HG03095 (cell line): ENCODE data around the gene PEX12.
"Not testable (repeated sequence)": the region's sequence is repeated elsewhere in the genome, so short reads cannot be mapped to it uniquely, and the experiment has no call there.

Experiments
- ATAC-seq: cut with Tn5 transposase; IDR thresholded peaks from one replicate; pipeline ENCODE4 v1.9.1; 2021; ENCODE audit warnings: moderate library complexity; ENCODE audit not compliant: unreplicated experiment

Gene PEX12

GRCh38 chr17:35578197-35578928 lies at the start of gene PEX12:
PEX12 (minus strand) TSS chr17:35578571; CDS start chr17:35578021, 550 bp downstream.
- ATAC-seq: peak; percentile 83

- no peak for ATAC-seq
Observed at GRCh38 chr17:35627417-35627816, 49.0 kb upstream of the PEX12 start.

GRCh38 chr17:35621768-35622167 lies 43.4 kb upstream of the PEX12 start:
- no peak for ATAC-seq

- no peak for ATAC-seq
Observed at GRCh38 chr17:35618628-35619027, 40.3 kb upstream of the PEX12 start.

- no peak for ATAC-seq
Observed at GRCh38 chr17:35617505-35617904, 39.1 kb upstream of the PEX12 start.

- ATAC-seq: no peak
Observed at GRCh38 chr17:35616536-35616935, 38.2 kb upstream of the PEX12 start.

- no peak for ATAC-seq
Observed at GRCh38 chr17:35614810-35615209, 36.4 kb upstream of the PEX12 start.

GRCh38 chr17:35612924-35613521 lies 34.7 kb upstream of the PEX12 start:
- no peak for ATAC-seq

- not testable (repeated sequence) for ATAC-seq
Observed at GRCh38 chr17:35610746-35611145, 32.4 kb upstream of the PEX12 start.

GRCh38 chr17:35609831-35610230 lies 31.5 kb upstream of the PEX12 start:
- ATAC-seq: no peak

GRCh38 chr17:35607239-35607847 lies 29.0 kb upstream of the PEX12 start:
- ATAC-seq: no peak

GRCh38 chr17:35605678-35606077 lies 27.3 kb upstream of the PEX12 start:
- no peak for ATAC-seq

GRCh38 chr17:35603674-35604073 lies 25.3 kb upstream of the PEX12 start:
- no peak for ATAC-seq

- no peak for ATAC-seq
Observed at GRCh38 chr17:35597604-35598003, 19.2 kb upstream of the PEX12 start.

GRCh38 chr17:35596530-35597233 lies 18.3 kb upstream of the PEX12 start:
- no peak for ATAC-seq

- ATAC-seq: no peak
Observed at GRCh38 chr17:35596072-35596471, 17.7 kb upstream of the PEX12 start.

- no peak for ATAC-seq
Observed at GRCh38 chr17:35588196-35588920, 10.0 kb upstream of the PEX12 start.

GRCh38 chr17:35587074-35587961 lies 8.9 kb upstream of the PEX12 start, which contains the start of gene AP2B1:
AP2B1 (plus strand) TSS chr17:35587322; CDS start chr17:35594031, 6,709 bp downstream.
- peak; percentile 75 for ATAC-seq

- ATAC-seq: no peak
Observed at GRCh38 chr17:35586569-35587073, 8.2 kb upstream of the PEX12 start.

- ATAC-seq: no peak
Observed at GRCh38 chr17:35584061-35584460, 5.7 kb upstream of the PEX12 start.
